Endodermal cell (in vitro differentiated cells): Measurements from ENCODE around the gene USHBP1. TPM values are rescaled to one million over a fixed set of nuclear protein-coding genes. Genes with fewer than 3 reads are reported as not detected.

Experiments
- DNase-seq: peaks from one replicate; pipeline ENCODE4 v3.0.0-alpha.2; 2017
- H3K27ac ChIP-seq: 2 replicates; pipeline ENCODE4 v1.5.1; 2013; ENCODE audit warnings: mild to moderate bottlenecking, low read depth, low read length, moderate library complexity
- H3K27me3 ChIP-seq: 2 replicates; pipeline ENCODE4 v1.6.1; 2013; ENCODE audit warnings: mild to moderate bottlenecking, low read length, moderate library complexity; ENCODE audit not compliant: insufficient read depth, control insufficient read depth, poor library complexity, severe bottlenecking
- H3K36me3 ChIP-seq: 2 replicates; pipeline ENCODE4 v1.7.0; 2013; ENCODE audit warnings: mild to moderate bottlenecking, low read length, moderate library complexity; ENCODE audit not compliant: control insufficient read depth, insufficient read depth
- H3K4me1 ChIP-seq: one replicate; pipeline ENCODE4 v1.7.0; 2013; ENCODE audit warnings: low read length; ENCODE audit not compliant: control insufficient read depth, insufficient read depth
- H3K4me3 ChIP-seq: 2 replicates; pipeline ENCODE4 v1.5.1; 2013; ENCODE audit warnings: mild to moderate bottlenecking, low read length, moderate library complexity
- H3K9ac ChIP-seq: 2 replicates; pipeline ENCODE4 v1.6.1; 2013; ENCODE audit warnings: mild to moderate bottlenecking, low read length, moderate library complexity; ENCODE audit not compliant: poor library complexity, severe bottlenecking; ENCODE audit errors: extremely low read depth
- H3K9me3 ChIP-seq: 2 replicates; pipeline ENCODE4 v1.6.1; 2013; ENCODE audit warnings: mild to moderate bottlenecking, low read length, moderate library complexity; ENCODE audit not compliant: control insufficient read depth
- H3K27ac Mint-ChIP-seq: 2 replicates; pipeline ENCODE4 v1.8.0; 2020; ENCODE audit warnings: mixed read lengths
- H3K27me3 Mint-ChIP-seq: 2 replicates; pipeline ENCODE4 v1.8.0; 2021; ENCODE audit warnings: mild to moderate bottlenecking, mixed read lengths; ENCODE audit not compliant: insufficient read depth
- H3K36me3 Mint-ChIP-seq: 2 replicates; pipeline ENCODE4 v1.8.0; 2020; ENCODE audit warnings: low read depth, mixed read lengths
- H3K4me1 Mint-ChIP-seq: 2 replicates; pipeline ENCODE4 v1.8.0; 2020; ENCODE audit warnings: mixed read lengths
- H3K4me3 Mint-ChIP-seq: 2 replicates; pipeline ENCODE4 v1.8.0; 2020; ENCODE audit warnings: mild to moderate bottlenecking, moderate library complexity, mixed read lengths
- H3K9me3 Mint-ChIP-seq: 2 replicates; pipeline ENCODE4 v1.8.0; 2020; ENCODE audit warnings: mild to moderate bottlenecking, mixed read lengths
- WGBS, 2 experiments: methylation state at CpG; one replicate each; pipeline versions ENCODE4 v1.1.5 to v1.1.7; 2013; ENCODE audit warnings: missing lambda C conversion rate in 2 of 2, mixed read lengths in 1 of 2; ENCODE audit not compliant: insufficient coverage in 1 of 2, insufficient read length in 1 of 2; 5-methylcytosine and 5-hydroxymethylcytosine counted together
- total RNA-seq, 2 donors: library from RNA; stranded (reverse); fragmentation: NEBNext Ultra II Directional in 1 of 2; extraction: Animal tissue kit (Norgen Biotek cat#: 25700) in 1 of 2; gene quantifications; 2 replicates in 1 of 2; 3 replicates in 1 of 2; pipeline ENCODE4 v1.2.1, GENCODE V29; 2021
- TF ChIP-seq, protein P1 (sequence below): fragments of 200-600 bp; sonication (generic); conservative IDR thresholded peaks from 2 replicates; pipeline ENCODE4 v1.5.0; 2021; ENCODE audit warnings: antibody characterized with exemption, mild to moderate bottlenecking

The USHBP1 gene
- total RNA-seq, 2 donors from 2014 or later, result 3.8 to 6.2 TPM

- H3K27me3 Mint-ChIP-seq, result no peaks in the 10 kb centered on the region
- DNase-seq, result peak; percentile 95
- no peak overlapping the region for H3K27ac Mint-ChIP-seq
- H3K27ac ChIP-seq, result no peak overlapping the region
- H3K4me1 Mint-ChIP-seq, result no peaks in the 10 kb centered on the region
- 5 to 17% methylated on average over 4 to 22 of the region's 22 CpGs for WGBS, 2 experiments
- no peaks in the 10 kb centered on the region for H3K27me3 ChIP-seq
- H3K4me3 Mint-ChIP-seq, result no peak overlapping the region
- H3K4me3 ChIP-seq, result no peak overlapping the region
- H3K36me3 ChIP-seq, result peaks cover 8% of the 10 kb centered on the region
- TF ChIP-seq, protein P1, sequence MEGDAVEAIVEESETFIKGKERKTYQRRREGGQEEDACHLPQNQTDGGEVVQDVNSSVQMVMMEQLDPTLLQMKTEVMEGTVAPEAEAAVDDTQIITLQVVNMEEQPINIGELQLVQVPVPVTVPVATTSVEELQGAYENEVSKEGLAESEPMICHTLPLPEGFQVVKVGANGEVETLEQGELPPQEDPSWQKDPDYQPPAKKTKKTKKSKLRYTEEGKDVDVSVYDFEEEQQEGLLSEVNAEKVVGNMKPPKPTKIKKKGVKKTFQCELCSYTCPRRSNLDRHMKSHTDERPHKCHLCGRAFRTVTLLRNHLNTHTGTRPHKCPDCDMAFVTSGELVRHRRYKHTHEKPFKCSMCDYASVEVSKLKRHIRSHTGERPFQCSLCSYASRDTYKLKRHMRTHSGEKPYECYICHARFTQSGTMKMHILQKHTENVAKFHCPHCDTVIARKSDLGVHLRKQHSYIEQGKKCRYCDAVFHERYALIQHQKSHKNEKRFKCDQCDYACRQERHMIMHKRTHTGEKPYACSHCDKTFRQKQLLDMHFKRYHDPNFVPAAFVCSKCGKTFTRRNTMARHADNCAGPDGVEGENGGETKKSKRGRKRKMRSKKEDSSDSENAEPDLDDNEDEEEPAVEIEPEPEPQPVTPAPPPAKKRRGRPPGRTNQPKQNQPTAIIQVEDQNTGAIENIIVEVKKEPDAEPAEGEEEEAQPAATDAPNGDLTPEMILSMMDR, result no peak
- no peak overlapping the region for H3K9ac ChIP-seq
- H3K36me3 Mint-ChIP-seq, result peaks cover 9% of the 10 kb centered on the region
- no peaks in the 10 kb centered on the region for H3K4me1 ChIP-seq
- H3K9me3 Mint-ChIP-seq, result peaks cover 6% of the 10 kb centered on the region
- no peaks in the 10 kb centered on the region for H3K9me3 ChIP-seq
Observed at GRCh38 chr19:17289489-17289888, 24.9 kb upstream of the USHBP1 start.

DNA sequence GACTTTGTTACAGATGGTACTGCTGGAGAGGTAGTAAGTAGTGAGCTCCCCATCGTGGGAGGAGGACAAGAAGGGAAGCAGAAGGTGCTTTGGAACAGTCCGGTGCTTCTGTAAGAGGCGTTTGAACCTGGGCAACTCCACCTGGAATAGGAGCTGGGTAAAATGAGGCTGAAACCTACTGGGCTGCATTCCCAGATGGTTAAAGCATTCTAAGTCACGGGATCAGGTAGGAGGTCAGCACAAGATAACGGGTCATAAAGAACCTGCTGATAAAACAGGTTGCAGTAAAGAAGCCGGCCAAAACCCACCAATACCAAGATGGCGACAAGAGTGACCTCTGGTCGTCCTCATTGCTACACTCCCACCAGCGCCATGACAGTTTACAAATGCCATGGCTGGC lies 22.2 kb upstream of the USHBP1 start:
- Histone ChIP-seq H3K4me3 (no peak overlapping the region), H3K27me3 (peaks cover under 1% of the 10 kb centered on the region), H3K27ac (no peak overlapping the region), H3K4me1 (no peaks in the 10 kb centered on the region), H3K36me3 (no peaks in the 10 kb centered on the region), H3K9ac (no peak overlapping the region), H3K9me3 (no peaks in the 10 kb centered on the region)
- H3K9me3 Mint-ChIP-seq, result peaks cover 6% of the 10 kb centered on the region
- peaks cover 3% of the 10 kb centered on the region for H3K27me3 Mint-ChIP-seq
- TF ChIP-seq, protein P1, result no peak
- peaks cover 16% of the 10 kb centered on the region for H3K36me3 Mint-ChIP-seq
- H3K27ac Mint-ChIP-seq, result no peak overlapping the region
- 89 to 94% methylated on average over 9 of the region's 9 CpGs for WGBS, 2 experiments
- no peak for DNase-seq
- peaks cover 2% of the 10 kb centered on the region for H3K4me1 Mint-ChIP-seq
- no peak overlapping the region for H3K4me3 Mint-ChIP-seq

DNA sequence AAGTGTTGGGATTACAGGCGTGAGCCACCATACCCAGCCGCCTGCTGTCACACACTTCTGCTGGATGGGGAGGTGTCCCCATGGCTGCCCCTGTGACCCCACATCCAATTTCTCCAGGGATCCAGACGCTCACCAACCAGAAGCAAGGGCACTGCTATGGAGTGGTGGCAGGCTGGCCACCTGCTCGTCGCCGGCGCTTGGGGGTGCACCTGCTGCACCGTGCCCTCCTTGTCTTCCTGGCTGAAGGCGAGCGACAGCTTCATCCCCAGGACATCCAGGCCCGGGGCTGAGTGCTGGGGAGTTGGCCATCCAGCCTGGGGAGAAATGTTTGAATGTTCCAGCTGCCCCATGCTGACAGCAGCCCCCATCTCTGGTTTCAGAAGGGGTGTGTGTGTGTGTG lies 21.7 kb upstream of the USHBP1 start:
- Histone ChIP-seq H3K4me3 (no peak overlapping the region), H3K27ac (no peak overlapping the region), H3K4me1 (no peaks in the 10 kb centered on the region), H3K27me3 (peaks cover 5% of the 10 kb centered on the region), H3K36me3 (no peaks in the 10 kb centered on the region), H3K9me3 (no peaks in the 10 kb centered on the region), H3K9ac (no peak overlapping the region)
- H3K9me3 Mint-ChIP-seq, result peaks cover 6% of the 10 kb centered on the region
- H3K27me3 Mint-ChIP-seq, result peaks cover 5% of the 10 kb centered on the region
- no peak for DNase-seq
- H3K4me3 Mint-ChIP-seq, result no peak overlapping the region
- 94 to 95% methylated on average over 7 to 11 of the region's 11 CpGs for WGBS, 2 experiments
- no peak overlapping the region for H3K27ac Mint-ChIP-seq
- peaks cover 2% of the 10 kb centered on the region for H3K4me1 Mint-ChIP-seq
- TF ChIP-seq, protein P1, result no peak
- peaks cover 16% of the 10 kb centered on the region for H3K36me3 Mint-ChIP-seq
